Mesangial cell (primary cell): ENCODE results near the gene NRIP3. TPM values are rescaled to one million over a fixed set of nuclear protein-coding genes. Genes with fewer than 3 reads are reported as not detected.

Source experiments
- total RNA-seq: library from RNA; depleted of rRNA; stranded (reverse); fragments of >200 nt; gene quantifications from 2 replicates; pipeline ENCODE4 v1.2.3, GENCODE V29; 2015

NRIP3 gene
- total RNA-seq: 3.8 and 16.9 TPM in 2 replicates

GRCh38 chr11:9003573-9004182 is at the start of gene NRIP3:
Gene NRIP3 (minus strand): TSS chr11:9004001. CDS start chr11:9003935, 66 bp downstream.

DNA sequence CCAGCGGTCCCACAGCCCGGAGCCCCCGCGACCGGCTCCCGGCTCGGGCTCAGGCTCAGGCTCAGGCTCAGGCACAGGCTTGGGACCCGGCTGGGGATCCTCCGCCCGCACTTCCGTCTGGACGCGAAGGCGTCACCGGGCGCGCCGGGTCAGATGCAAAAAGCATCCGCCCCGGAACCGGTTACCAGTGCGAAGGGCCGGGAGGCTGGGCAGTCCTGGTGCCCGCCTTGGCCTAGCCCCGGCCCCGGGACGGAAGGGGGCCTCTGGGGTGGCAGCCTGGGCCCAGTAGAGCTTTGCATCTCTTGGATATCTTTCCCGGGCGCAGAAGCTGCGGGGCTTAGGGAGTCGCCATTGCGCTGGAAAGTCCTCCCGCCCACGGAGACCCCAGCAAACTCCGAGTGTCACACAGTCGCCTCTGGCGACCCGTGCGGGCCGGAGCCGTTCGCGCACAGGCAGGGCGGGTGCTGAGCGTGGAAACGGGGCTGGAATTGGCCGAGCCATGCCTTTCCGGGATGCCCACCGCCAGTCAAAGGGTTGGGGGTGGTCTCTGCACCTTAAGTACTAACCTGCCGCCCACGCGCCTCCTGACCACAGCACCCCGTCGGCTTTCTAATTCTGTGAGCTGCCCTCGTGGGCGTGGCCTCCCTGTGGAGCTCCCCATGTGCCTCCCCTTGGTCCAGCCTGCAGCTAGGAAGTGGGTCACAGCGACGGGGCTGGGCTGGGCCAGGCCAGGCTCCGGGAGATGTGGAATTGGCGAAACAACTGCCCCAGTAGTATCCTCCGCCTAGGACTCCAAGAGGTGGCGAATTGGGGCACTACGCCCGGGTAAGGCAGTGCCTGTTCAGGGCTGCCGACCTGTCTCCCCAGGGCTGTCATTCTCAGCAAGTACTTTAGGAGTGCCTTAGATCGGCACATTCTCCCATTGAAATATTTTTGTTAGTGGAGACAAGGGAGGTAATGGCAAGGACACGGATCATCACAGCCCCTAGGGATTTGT is 39.2 kb downstream of the NRIP3 start, which contains the start of gene TMEM9B:
TMEM9B (minus strand) TSS at position 119 of the 997 bp plus-strand sequence. CDS start 129 bp downstream, outside the sequence.

DNA sequence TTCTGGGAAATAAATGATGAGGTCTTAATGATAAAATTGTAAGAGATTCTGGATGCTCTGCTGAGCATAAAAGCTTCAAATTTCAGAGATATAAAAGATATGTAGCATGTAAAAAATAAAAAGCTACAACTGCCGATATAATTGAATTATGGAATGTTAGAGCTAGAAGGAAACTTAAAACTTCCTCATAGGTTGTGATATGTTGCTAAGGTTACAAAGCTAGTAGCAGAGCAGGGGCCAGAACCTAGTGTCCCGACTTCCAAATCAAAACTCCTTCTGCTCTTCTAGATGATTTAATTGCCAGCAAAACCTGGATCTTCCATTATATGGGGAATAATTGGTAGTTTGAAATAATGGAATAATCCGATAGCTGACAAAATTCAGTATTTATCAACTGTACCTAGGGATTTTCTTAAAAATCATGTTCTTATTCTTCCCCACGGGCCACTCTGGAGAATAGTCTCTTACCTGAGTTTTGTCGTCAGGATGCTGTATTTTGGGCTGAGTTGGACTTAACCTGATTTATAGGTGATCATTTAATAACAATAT is 61.2 kb downstream of the NRIP3 start, which contains the start of gene ASCL3:
ASCL3 (minus strand) TSS at position 499 of the 549 bp plus-strand sequence. CDS start 4,855 bp downstream, outside the sequence.

GRCh38 chr11:8932564-8933180 is 71.1 kb downstream of the NRIP3 start, which contains the start of gene C11orf16:
Gene C11orf16 (minus strand): TSS chr11:8932947. CDS start chr11:8932308, 639 bp downstream.

Other genes with a start within 250 kb of the NRIP3 start
- 29.5 and 32.5 TPM in 2 replicates for gene AKIP1, start 92.8 kb downstream of the NRIP3 start, total RNA-seq
- not detected in 2 replicates for gene C11orf16, start 71.1 kb downstream of the NRIP3 start, total RNA-seq
- gene ASCL3, start 61.0 kb downstream of the NRIP3 start, total RNA-seq: not detected in 2 replicates
- gene TMEM9B, start 39.6 kb downstream of the NRIP3 start, total RNA-seq: 23.5 and 27.4 TPM in 2 replicates
- 0.25 and 0.33 TPM in 2 replicates for gene SCUBE2, start 87.6 kb upstream of the NRIP3 start, total RNA-seq